C1 segment of cervical spinal cord (tissue), 14 donors: ENCODE measurements around the gene KIRREL3.
A peak's percentile ranks its signal among the peaks of the same experiment; 100 is the strongest.

Source experiments
- DNase-seq, 14 donors: peaks; one replicate each; lab custom pipeline; 2025; lab: John Stamatoyannopoulos, UW

The KIRREL3 gene

GRCh38 chr11:126743628-126744027, 256.9 kb downstream of the KIRREL3 start:
- DNase-seq: no peak

DNA sequence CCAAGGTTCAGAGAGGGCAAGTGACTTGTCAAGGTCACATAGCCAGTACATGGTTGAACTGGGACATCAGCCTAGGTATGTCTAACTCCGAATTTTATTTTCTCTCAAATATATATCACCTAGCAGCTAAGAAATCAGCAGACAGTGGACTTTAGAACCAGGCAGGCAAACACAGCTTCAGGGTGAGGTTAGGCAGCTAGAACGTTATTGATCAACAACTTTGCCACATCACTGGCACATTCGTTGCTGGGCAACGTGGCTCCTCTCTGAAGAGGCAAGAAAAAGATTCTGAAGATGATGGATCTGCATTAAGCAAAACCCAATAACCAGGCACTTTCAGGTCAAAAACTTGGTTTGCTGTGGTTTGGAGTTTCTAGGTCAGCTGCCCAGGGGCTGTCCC, 258.0 kb downstream of the KIRREL3 start:
- no peak for DNase-seq

GRCh38 chr11:126740846-126741245, 259.7 kb downstream of the KIRREL3 start:
- DNase-seq: no peak

DNA sequence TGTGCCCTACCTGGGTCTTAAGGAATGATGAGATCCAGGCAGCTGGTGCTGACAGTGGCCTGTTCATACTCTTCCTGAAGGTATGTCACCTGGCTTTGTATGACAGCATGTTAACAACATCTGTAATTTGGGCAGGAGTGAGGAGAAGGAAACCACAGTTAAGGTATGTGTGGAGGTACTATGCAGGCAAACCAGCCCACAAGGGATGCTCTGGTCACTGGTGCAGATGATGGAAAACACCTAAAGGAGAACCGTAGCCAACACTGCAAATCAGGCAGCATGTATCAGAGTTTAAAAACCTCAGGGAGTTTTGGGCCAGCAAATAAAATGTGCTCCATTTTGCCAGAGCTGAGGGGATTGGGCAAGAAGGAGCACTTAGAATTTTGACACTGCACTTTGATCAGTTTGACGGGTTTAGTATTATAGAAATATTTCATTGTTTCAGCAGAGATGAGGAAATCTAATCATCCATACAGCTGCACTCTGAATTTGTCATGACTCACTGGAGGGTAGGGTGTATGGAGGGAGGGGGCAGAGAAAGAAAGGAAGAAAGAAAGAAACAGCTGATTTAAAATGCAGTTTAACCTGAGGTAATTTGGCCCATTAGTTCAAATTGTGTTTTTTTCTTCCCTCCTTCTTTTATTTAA, 260.9 kb downstream of the KIRREL3 start:
- no peak for DNase-seq

DNA sequence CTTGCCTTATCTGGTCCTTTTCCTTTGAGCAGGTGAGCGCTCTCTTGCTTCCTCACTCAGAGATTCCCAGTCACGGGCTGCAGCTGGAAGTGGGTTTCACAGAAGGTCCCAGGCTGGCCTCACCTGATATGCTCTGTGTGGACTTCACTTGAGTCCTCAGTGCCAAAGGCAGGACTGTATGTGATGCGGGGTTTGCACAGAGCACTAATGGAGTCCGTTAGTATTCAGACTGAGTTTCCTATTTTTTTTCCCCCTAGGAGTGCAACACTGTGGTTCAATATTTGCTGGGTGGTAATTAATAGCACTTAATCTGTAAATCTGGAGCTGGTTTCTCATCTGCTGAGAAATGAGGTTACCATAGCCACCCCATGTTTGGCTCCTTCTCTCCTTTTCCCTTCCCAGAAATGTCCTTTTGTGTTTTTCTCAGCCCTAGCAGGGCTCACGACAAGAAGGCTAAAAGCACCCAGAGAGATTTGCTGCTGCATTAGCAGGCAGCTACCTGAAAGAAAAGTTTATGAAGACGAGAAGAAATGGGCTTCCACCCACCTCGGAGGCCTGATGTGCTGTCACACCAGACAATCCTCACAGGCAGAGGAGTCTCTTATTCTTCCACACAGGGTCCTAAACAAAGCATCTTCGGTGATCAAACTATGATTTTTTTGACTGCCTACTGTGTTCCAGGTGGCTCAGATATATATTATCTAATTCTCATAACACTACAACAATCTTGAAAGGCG, 262.1 kb downstream of the KIRREL3 start:
- peak in 1 of 14 donors; percentile 17 for DNase-seq

- peak in 2 of 14 donors; percentile 17 to 37 for DNase-seq
These were observed 263.6 kb downstream of the KIRREL3 start for GRCh38 chr11:126736682-126737572.

DNA sequence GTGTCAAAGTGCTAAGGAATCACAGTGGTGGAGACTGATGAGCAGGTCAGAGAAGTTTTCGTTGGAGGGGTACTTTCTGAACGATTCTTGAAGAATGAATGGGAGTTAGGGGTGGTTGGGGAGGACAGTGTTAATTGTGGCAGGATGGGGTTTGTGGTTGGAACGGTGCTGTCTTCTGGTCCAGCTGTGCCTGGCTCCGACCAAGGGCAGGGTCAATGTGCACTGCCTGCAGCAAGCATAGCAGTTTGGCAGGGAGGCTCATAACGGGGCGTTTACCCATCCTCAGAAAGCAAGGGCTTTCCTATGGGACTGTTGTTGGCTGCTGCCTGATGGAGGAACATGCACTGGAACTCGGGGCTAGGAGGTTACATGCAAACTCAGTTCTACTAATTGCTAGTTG, 265.8 kb downstream of the KIRREL3 start:
- no peak for DNase-seq

- DNase-seq: peak in 1 of 14 donors; percentile 2
These were observed 266.9 kb downstream of the KIRREL3 start for GRCh38 chr11:126733685-126734084.

GRCh38 chr11:126732981-126733380, 267.6 kb downstream of the KIRREL3 start:
- no peak for DNase-seq

- DNase-seq: peak in 1 of 14 donors; percentile 8
These were observed 268.9 kb downstream of the KIRREL3 start for GRCh38 chr11:126731576-126732142.

DNA sequence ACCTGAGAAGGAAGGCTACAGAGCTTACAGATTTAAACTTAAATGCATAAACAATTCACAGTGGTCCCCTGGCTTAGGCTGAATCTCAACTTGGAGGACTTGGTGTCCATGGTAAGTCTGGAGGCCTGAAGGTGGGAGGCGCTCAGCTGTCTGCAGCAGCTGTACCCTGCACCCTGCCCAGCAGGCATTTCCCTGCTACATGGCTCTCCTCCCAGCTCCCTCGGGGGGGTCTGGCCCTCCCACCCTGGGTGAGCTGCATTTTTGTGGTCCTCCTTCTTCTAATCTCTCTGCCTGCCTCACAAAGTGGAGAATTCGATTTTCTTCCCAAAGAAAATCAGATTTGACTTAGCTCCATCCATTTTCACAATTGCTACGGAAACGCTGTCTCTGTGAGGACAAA, 273.2 kb downstream of the KIRREL3 start:
- DNase-seq: no peak

DNA sequence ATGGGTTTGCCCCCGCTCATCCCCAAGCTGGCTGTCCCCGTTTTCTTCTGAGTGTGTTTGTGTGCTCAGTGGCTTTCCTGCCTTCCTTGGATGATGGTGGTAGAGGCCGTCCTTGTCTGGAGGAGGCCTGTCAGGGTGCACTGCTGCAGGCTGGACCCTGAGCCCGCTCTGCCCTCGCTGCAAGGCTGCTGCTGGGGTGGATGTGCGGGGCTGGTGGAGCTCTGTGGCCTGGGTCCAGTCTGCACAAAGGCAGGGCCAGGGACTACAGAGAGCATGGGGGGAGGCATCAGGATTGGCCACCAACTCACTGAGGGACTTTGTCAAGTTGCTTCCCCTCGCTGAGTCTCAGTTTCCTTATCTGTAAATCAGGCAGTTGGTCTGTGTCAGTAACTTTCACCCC, 275.0 kb downstream of the KIRREL3 start:
- no peak for DNase-seq

GRCh38 chr11:126725043-126725442, 275.5 kb downstream of the KIRREL3 start:
- no peak for DNase-seq

DNA sequence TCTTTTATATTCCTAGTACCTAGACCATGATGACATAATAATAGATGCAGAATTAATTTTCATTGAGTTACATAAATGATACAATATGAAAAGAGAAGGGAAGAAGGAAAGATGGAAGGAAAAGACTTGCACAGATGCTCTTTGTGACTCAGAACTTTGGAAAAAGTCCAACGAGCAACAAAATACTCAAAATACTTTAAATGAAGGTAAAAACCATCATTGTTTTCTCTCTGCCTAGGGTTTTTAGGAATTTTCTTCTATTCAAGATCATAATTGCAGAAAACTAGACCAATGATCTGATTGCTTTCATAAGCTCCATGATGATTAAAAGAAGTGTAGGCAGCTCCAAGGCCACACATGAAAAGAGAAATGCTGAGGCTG, 276.9 kb downstream of the KIRREL3 start:
- no peak for DNase-seq

GRCh38 chr11:126722956-126723664, 277.5 kb downstream of the KIRREL3 start:
- no peak for DNase-seq

- peak in 1 of 14 donors; percentile 78 for DNase-seq
These were observed 278.4 kb downstream of the KIRREL3 start for GRCh38 chr11:126722006-126722736.

DNA sequence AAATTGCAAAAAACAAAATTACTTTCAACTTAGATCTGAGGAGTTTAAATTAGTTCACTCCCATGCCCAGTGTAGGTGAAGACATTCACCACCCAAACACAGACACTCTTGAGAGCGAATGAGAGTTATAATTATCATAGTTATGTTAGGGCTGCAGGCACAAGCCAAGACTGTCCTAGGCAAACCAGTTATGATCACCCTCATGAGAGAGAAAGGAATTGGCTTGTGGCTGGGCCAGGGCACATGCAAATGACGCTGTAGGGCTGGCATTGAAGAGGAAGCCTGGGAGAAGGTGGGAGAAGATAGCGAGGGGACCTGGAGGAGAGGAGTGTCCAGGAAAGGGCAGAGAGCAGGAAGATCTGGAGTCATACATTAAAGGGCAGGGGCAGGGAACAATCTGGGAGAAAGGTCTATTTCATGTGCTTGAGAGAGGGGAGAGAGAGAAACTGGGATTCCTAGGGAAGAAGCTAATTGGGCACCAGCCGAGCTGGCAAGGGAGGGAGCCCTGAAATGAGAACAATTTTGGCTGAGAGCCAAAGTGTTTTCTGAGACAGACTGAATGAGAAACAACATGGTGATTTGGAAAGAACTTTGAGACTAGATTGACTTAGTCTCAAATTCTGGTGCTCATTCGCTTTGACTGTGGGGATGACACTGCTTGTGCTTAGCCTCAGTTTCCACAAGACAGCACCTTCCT, 279.9 kb downstream of the KIRREL3 start:
- peak in 1 of 14 donors; percentile 26 for DNase-seq

DNA sequence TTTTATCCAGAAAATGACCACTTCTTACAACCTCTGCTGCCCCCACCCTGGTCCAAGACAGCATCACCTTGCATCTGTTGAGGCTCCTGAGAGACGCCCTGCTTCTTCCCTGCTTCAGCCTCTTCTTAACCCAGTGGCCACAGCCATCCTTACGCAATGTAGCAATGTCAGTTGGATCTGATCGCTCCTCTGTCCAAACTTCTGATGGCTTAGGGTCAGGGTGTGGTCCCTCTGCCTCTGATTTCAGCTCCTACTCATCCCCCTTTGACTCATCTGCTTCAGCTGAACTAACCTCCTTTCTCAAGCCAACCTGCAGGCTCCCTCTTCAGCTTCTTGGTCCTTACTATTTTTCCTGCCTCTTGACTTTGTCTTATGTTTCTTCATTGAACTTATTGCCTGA, 280.8 kb downstream of the KIRREL3 start:
- DNase-seq: no peak

- DNase-seq: no peak
These were observed 282.3 kb downstream of the KIRREL3 start for GRCh38 chr11:126718276-126718675.
